ENCODE results near the gene BMPR1B. TPM values are rescaled to one million over a fixed set of nuclear protein-coding genes. Genes with fewer than 3 reads are reported as not detected.
"Not testable (repeated sequence)": the region's sequence is repeated elsewhere in the genome, so short reads cannot be mapped to it uniquely, and the experiment has no call there.

BMPR1B gene
- total RNA-seq, 1 donor from 2014 or later, result 6.5 TPM

- DNase-seq (ENCODE audit: low read depth), result peak; percentile 59
Measured at GRCh38 chr4:95027905-95028618, 270.3 kb downstream of the BMPR1B start.

DNA sequence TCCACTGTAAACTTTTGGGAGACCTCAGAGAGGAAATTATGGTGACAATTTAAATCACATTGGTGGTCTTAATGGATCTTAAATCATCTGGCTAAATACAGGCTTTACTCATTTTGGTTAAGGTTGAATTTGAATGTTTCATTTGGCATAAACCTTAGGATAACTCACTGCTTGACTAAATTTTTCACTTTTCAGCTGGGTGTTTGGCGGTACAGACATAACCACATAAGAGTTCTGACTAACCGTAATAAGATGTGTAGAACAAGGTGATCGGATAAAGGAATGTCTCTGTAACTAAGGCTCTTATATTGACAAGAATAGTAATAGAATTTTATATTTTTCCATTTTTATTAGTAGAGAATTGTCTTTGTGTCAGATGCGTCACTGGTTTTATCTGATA lies 281.0 kb downstream of the BMPR1B start:
- DNase-seq (ENCODE audit: low read depth), result no peak

- DNase-seq (ENCODE audit: low read depth), result peak; percentile 16
Measured at GRCh38 chr4:95044324-95044837, 286.6 kb downstream of the BMPR1B start.

GRCh38 chr4:95045429-95045828 lies 287.7 kb downstream of the BMPR1B start:
- peak; percentile 33 for DNase-seq (ENCODE audit: low read depth)

GRCh38 chr4:95048296-95048695 lies 290.5 kb downstream of the BMPR1B start:
- DNase-seq (ENCODE audit: low read depth), result no peak

DNA sequence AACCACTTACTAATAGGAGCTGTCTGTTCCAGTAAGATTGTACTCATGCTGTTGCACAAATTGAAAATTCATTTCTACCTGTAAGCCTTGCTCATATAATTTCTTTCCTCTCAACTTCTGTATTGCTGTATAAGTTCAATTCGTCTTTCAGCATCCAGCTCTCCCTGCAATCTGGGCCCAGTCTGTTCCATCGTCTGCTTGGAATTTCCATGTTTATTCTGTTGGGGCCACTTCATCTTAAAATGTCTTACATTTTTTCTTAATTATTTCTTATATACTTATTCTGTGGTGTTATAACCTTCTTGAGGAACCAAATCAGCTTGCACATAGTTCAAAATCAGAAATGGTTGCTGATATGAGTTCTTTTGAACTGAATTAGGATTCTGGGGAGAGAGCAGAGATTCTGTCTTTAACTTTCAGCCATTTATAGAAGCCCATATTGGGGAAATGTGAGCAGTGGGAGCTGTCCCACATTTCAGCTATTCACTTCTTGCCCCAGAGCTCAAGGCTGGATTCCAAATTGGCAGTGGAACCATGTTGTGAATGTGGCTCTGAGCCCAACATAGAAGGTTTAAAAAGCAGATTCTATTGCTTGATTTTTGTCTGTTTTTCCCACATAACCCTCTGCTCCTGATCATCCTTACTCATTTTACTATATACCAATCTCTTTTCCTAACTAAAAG lies 291.9 kb downstream of the BMPR1B start:
- no peak for DNase-seq (ENCODE audit: low read depth)

GRCh38 chr4:95050980-95051701 lies 293.4 kb downstream of the BMPR1B start:
- no peak for DNase-seq (ENCODE audit: low read depth)

- DNase-seq (ENCODE audit: low read depth), result no peak
Measured at GRCh38 chr4:95051702-95052020, 293.9 kb downstream of the BMPR1B start.

DNA sequence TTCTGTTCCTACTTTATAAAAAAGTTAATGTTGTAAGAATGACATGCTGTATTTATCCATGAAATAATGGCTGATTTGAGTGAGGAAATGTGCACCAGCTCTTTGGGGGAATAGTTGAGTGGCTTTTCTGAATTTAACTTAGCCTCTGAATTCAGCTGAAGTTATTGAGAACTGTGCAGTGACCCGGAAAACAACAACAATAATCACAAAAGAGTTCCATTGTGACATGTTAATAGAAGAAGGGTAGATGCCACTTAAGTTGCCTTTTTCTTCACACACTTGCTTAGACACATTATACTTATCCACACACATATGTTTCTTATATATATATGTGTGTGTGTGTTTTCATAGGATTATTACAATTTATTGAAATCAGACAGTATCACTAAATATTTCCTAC lies 301.2 kb downstream of the BMPR1B start:
- DNase-seq (ENCODE audit: low read depth), result no peak

DNA sequence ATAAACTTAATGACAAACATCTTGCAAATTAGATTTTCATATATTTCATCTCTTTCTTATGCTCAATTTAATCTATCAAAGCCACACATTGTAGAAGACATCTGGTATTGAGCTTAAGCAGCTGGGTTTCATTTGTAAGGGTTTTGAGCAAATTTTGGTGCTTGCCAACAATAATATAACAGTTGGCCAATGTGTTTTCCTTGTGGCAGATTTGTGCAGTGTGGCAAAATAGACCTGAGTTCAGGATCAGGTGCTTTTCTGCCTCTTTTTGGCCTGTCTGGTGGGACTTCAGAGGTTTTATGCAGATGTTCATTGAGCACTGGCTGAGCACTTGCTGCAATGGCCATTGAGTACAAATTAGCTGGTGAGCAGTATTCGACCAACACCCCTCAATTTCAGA lies 301.9 kb downstream of the BMPR1B start:
- no peak for DNase-seq (ENCODE audit: low read depth)

- DNase-seq (ENCODE audit: low read depth), result peak; percentile 65
Measured at GRCh38 chr4:95061220-95061619, 303.5 kb downstream of the BMPR1B start.

GRCh38 chr4:95061801-95062200 lies 304.0 kb downstream of the BMPR1B start:
- not testable (repeated sequence) for DNase-seq (ENCODE audit: low read depth)

- DNase-seq (ENCODE audit: low read depth), result no peak
Measured at GRCh38 chr4:95066050-95066449, 308.3 kb downstream of the BMPR1B start.

DNA sequence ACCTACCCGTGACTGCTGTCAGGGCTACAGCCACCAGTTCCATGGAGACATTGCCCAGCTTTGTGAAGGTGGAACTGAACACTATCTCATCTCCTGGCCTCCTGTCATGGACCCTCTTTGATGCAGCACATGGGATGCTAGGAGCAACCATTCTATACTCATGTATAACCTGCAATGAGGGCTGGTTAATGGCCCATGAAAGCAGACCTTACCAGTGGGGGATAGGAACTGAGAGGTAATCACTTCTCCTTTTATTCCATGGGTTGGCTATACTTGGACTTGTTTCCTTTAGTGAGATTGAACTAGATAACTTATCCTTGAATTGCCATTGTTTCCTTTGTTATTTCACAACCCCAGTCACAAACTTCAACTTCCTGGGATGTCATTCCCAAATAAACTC lies 310.6 kb downstream of the BMPR1B start:
- no peak for DNase-seq (ENCODE audit: low read depth)

- no peak for DNase-seq (ENCODE audit: low read depth)
Measured at GRCh38 chr4:95068818-95069478, 311.2 kb downstream of the BMPR1B start.

GRCh38 chr4:95071851-95072250 lies 314.1 kb downstream of the BMPR1B start:
- no peak for DNase-seq (ENCODE audit: low read depth)

DNA sequence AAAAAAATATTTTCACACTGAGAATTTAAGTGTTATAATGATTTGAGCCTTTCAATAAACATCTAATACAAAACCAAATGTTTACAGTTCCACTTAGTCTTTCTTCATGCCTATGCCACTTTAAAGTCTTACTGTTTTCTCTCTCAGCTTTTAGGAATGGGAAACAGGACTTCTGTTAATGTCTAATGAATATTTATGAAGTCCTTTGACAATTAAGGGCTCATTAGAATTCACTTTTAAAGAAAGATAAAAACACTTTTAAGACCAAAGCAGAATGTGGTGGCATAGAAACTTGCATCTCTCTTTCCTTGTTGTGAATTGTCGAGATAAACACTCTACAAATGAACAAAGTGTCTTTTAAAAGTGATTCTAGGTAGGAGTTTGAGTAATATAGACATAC lies 315.9 kb downstream of the BMPR1B start:
- DNase-seq (ENCODE audit: low read depth), result no peak

DNA sequence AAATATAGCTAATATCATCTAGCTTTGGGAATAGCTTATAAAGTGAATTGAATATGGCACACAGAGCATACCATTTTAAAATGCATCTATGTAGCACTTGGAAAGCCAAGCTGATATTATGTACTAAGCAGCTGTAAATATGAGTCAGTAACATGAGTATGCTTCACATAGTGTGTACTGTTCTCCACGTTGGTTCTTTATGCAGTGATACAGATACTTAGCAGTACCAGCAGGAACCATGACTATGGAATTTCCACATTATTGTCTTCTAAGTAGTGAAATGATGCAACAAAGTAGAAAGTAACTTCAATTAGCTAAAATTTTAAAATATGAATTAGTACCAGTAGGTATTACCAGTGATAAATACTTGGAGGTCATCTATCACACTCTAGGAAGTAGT lies 320.1 kb downstream of the BMPR1B start:
- DNase-seq (ENCODE audit: low read depth), result no peak

GRCh38 chr4:95080969-95081368 lies 323.2 kb downstream of the BMPR1B start:
- DNase-seq (ENCODE audit: low read depth), result no peak

DNA sequence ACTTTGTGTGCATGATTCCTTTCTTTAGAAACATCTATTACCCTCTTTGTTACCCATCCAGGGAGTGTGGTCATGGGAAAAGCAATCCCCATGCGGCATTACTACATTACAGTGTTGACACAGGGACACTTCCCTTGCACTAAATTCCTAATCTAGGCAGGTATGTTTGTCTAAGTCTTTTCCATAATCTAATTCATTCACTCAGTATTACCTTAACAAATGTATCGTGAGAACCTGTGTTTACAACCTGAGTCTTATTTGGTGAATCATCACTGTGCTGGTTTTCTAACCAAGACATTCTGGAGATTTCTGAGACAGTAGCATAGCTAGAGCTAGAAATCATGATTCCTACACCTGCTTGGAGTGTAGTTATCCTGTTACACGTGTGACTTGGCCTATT lies 326.8 kb downstream of the BMPR1B start:
- DNase-seq (ENCODE audit: low read depth), result peak; percentile 70

DNA sequence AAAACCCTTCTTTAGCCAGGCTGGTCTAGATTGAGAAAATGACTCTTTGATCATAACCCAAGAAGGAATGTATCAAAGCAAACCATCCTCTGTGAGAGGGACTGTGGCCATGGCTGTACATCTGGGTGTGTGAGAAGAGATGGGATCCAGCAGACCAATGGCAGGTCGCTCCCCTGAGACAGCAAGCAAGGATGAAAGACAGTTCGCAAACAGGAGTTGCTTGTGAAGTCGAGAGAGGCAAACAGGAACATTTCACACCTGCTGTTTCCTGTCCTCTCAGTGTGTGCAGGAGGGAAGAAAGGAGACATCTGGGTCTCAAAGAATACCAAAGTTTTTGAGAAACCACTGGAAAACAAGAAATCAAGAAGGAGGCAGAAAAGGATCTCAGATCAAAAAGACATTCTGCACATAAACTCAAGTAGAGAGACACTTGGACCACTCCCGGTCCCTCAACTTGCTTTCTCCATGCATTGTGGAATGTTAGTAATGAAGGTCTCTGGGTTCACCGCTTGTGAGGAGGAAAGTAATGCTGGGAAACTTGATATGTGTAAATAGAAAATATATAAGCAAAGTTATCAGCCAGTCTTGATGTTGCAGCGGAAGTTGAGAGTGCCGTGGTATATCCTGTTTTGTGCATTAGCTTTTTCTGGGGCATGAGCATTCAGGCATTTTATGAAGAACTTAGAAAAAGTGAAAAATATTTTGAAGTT lies 327.5 kb downstream of the BMPR1B start:
- DNase-seq (ENCODE audit: low read depth), result no peak

DNA sequence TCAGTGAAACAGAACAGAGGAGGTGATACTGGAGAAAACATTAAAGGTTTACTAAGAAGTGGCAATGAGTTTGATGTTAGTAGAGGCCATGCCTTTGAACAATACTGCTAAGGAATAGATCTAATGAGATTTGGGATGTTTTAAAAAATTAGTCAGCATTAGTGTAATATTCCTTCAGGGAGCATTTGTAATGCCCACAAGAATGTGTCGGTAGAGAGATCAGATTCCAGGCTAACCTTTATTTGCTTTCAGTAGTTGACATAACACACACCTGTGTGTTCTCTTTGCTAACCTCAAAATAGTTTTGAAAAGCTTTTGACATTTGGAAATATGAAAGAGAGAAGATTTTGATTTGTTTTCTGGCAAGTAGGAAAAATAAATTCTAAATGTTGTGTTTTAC lies 328.8 kb downstream of the BMPR1B start:
- DNase-seq (ENCODE audit: low read depth), result peak; percentile 63

Measured in renal cortical epithelial cell (primary cell).